HCT116 (cell line): ENCODE data around the gene GRIN1.

Experiments
- POLR2A ChIP-seq: IDR thresholded peaks from 2 replicates; pipeline ENCODE4 v1.7.0; 2011; ENCODE audit warnings: borderline replicate concordance; ENCODE audit not compliant: insufficient read depth, insufficient read length; ENCODE audit errors: extremely low read depth
- TF ChIP-seq, protein P1 (sequence below), 3 experiments: fragments of 200-600 bp in 1 of 3; sonication (generic) in 1 of 3; IDR thresholded peaks in 2 of 3; conservative IDR thresholded peaks in 1 of 3; 2 replicates each; pipeline ENCODE4 v1.5.1; 2012 to 2017; ENCODE audit warnings: low read depth in 2 of 3, low read length in 2 of 3, antibody characterized with exemption in 1 of 3, borderline replicate concordance in 1 of 3, control low read depth in 1 of 3, mild to moderate bottlenecking in 1 of 3, mixed read lengths in 1 of 3, mixed run types in 1 of 3, moderate library complexity in 1 of 3; ENCODE audit not compliant: insufficient read depth in 1 of 3

DNA sequence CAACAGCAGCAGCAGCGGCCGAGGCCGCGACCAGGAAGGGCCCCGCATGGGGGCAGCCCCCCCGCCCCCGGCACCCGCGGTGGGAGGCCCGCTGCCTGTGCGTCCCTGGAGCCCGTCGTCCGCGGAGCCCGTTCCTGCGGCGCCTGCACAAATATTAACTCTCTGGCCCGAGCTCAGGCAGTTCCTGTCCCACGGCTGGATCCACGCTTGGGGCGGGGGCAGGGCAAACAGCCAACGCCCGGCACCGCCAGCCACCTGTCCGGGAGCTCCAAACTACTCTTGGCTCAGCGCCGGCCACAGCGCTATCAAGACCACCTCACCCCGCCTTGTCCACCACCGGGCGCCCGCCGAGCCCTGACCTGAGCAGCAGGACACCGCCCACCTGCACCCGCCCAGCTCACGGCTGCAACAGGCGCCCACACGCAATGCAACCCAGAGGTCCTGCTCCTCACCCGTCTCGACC is 31.0 kb downstream of the GRIN1 start, which contains the start of gene LRRC26:
- TF ChIP-seq, protein P1, sequence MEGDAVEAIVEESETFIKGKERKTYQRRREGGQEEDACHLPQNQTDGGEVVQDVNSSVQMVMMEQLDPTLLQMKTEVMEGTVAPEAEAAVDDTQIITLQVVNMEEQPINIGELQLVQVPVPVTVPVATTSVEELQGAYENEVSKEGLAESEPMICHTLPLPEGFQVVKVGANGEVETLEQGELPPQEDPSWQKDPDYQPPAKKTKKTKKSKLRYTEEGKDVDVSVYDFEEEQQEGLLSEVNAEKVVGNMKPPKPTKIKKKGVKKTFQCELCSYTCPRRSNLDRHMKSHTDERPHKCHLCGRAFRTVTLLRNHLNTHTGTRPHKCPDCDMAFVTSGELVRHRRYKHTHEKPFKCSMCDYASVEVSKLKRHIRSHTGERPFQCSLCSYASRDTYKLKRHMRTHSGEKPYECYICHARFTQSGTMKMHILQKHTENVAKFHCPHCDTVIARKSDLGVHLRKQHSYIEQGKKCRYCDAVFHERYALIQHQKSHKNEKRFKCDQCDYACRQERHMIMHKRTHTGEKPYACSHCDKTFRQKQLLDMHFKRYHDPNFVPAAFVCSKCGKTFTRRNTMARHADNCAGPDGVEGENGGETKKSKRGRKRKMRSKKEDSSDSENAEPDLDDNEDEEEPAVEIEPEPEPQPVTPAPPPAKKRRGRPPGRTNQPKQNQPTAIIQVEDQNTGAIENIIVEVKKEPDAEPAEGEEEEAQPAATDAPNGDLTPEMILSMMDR (IDR thresholded peaks at IDR 0.05 in 2 of 3, conservative IDR thresholded peaks at IDR 0.05 in 1 of 3; ENCODE audit: borderline replicate concordance in 1 of 3, insufficient read depth in 1 of 3, low read depth in 2 of 3, low read length in 2 of 3), result no peak
- TF ChIP-seq POLR2A, result no peak
